HG03521 (cell line): ENCODE results near the gene RBM42.

Experiments
- ATAC-seq: cut with Tn5 transposase; IDR thresholded peaks from one replicate; pipeline ENCODE4 v1.9.1; 2021; ENCODE audit warnings: mild to moderate bottlenecking, moderate library complexity; ENCODE audit not compliant: unreplicated experiment

Gene RBM42

DNA sequence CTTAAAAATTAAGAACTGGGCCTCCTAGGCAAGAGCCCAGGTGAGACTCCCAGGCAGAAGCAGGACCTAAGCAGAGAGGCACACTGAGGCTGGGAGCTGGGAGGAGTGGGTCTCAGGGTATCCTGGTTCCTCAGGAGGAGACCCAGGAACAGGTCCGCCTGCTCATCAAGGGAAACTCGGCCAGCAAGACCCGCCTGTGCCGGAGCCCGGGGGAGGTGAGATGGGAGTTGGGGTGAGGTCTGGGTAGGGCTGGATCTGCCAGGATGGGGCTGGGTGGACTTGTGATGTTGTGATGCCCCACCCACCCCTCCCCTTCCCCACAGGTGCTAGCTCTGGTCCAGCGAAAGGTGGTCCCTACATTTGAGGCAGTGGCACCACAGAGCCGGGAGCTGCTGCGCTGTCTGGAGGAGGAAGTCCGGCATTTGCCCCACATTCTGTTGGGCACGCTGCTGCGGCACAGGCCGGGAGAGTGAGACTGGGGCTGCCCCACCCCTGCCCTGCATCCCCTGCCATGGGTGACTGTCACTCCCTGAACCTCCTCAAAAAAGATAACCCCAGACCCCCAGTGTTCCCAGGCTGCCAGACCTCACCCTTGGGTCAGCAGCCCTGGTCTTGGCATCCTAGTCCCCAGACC, 9.4 kb upstream of the RBM42 start:
- ATAC-seq, result no peak

GRCh38 chr19:35620001-35620400, 8.8 kb upstream of the RBM42 start:
- ATAC-seq, result no peak

- no peak for ATAC-seq
Observed at GRCh38 chr19:35621708-35622107, 7.1 kb upstream of the RBM42 start.

- ATAC-seq, result no peak
Observed at GRCh38 chr19:35622750-35623149, 6.1 kb upstream of the RBM42 start.

GRCh38 chr19:35623327-35624010, 5.4 kb upstream of the RBM42 start:
- no peak for ATAC-seq

- no peak for ATAC-seq
Observed at GRCh38 chr19:35628264-35628564, 622 bp upstream of the RBM42 start.

GRCh38 chr19:35629332-35629633, 447 bp downstream of the RBM42 start:
- peak; percentile 2 for ATAC-seq

- no peak for ATAC-seq
Observed at GRCh38 chr19:35633727-35634440, 5.0 kb downstream of the RBM42 start.

- ATAC-seq, result no peak
Observed at GRCh38 chr19:35636651-35637050, 7.8 kb downstream of the RBM42 start.

DNA sequence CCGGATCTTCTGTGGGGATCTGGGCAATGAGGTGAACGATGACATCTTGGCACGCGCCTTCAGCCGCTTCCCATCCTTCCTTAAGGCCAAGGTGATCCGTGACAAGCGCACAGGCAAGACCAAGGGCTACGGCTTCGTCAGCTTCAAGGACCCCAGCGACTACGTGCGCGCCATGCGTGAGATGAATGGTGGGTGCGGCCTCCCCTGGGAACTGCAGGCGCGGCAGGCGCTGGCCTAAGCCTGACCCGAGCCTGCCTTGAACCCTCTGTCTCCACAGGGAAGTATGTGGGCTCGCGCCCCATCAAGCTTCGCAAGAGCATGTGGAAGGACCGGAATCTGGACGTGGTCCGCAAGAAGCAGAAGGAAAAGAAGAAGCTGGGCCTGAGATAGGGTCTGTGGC, 8.3 kb downstream of the RBM42 start:
- no peak for ATAC-seq

GRCh38 chr19:35639321-35639639, 10.4 kb downstream of the RBM42 start:
- no peak for ATAC-seq

DNA sequence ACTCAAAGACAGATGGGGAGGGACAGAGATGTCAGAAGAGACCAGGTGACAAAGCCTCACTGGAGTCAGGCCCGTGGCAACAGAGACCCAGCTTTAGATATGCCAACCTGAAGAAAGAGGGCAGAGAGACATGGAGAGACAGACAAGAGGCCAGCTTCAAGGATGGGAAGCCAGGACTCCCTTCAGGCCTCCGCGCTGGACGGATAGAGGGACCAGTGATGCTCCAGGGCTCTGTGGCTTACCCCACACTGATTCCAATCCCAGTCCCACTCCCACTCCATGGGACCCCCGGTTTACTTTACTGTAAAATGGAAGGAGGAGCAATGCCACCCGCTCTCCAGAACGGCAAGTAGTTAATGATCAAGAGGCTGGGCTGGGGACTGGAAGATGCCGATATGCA, 11.0 kb downstream of the RBM42 start:
- no peak for ATAC-seq

DNA sequence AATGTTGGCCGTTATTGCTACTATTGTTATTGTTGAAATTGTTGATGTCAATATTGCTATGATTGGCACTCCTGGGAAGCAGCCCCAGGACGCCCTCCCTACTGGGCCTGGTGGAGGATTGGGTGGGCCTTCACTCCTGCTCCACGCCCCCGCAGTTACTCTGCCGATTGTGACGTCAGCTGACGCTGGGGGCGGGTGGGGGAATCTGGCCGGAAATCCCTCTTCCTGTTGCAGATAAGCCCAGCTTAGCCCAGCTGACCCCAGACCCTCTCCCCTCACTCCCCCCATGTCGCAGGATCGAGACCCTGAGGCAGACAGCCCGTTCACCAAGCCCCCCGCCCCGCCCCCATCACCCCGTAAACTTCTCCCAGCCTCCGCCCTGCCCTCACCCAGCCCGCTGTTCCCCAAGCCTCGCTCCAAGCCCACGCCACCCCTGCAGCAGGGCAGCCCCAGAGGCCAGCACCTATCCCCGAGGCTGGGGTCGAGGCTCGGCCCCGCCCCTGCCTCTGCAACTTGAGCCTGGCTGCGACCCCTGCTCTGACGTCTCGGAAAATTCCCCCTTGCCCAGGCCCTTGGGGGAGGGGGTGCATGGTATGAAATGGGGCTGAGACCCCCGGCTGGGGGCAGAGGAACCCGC, 12.8 kb downstream of the RBM42 start, which contains the start of gene ETV2:
TSS of gene ETV2 (plus strand) at position 231 of the 637 bp plus-strand sequence. CDS start 716 bp downstream, outside the sequence.
- ATAC-seq, result no peak

DNA sequence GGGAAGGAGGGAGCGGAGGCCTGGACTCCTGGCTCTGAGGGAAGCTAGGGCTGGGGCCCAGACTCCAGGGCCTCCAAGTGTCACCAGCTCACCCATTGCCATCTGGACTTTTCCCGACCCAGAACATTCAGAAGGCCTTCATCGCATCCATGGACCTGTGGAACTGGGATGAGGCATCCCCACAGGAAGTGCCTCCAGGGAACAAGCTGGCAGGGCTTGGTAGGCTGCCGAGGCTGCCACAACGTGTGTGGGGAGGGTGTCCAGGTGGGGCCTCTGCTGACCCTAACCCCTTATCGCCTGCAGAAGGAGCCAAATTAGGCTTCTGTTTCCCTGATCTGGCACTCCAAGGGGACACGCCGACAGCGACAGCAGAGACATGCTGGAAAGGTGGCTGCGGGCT, 13.5 kb downstream of the RBM42 start:
- ATAC-seq, result no peak

- no peak for ATAC-seq
Observed at GRCh38 chr19:35642798-35643254, 14.0 kb downstream of the RBM42 start.

DNA sequence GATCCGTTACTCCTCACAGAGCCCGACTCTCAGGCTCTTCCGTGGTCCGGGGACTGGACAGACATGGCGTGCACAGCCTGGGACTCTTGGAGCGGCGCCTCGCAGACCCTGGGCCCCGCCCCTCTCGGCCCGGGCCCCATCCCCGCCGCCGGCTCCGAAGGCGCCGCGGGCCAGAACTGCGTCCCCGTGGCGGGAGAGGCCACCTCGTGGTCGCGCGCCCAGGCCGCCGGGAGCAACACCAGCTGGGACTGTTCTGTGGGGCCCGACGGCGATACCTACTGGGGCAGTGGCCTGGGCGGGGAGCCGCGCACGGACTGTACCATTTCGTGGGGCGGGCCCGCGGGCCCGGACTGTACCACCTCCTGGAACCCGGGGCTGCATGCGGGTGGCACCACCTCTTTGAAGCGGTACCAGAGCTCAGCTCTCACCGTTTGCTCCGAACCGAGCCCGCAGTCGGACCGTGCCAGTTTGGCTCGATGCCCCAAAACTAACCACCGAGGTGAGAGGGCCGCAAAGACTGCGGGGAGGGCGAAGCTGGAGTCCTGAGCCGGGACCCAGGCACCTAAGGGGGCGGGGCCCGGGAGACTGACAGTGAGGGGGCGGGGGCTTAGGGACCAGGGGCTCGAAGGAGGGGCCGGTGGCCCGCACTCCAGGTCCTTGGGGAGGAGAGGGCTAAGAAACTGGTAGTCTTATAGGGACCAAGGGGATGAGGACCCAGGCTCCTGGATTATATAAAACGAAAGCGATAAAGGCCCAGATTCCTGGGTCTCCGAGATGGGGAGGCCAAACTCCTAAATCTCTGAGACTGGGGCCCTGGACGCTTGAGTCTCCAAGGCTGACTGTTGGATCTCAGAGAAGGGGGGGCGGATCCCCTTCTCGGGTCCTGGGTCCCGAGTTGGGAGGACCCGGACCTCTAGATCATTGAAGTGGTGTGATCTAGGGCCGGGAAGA, 14.7 kb downstream of the RBM42 start:
- ATAC-seq, result peak; percentile 24

- peak; percentile 64 for ATAC-seq
Observed at GRCh38 chr19:35644206-35644986, 15.6 kb downstream of the RBM42 start.

- no peak for ATAC-seq
Observed at GRCh38 chr19:35644987-35645679, 16.3 kb downstream of the RBM42 start.

DNA sequence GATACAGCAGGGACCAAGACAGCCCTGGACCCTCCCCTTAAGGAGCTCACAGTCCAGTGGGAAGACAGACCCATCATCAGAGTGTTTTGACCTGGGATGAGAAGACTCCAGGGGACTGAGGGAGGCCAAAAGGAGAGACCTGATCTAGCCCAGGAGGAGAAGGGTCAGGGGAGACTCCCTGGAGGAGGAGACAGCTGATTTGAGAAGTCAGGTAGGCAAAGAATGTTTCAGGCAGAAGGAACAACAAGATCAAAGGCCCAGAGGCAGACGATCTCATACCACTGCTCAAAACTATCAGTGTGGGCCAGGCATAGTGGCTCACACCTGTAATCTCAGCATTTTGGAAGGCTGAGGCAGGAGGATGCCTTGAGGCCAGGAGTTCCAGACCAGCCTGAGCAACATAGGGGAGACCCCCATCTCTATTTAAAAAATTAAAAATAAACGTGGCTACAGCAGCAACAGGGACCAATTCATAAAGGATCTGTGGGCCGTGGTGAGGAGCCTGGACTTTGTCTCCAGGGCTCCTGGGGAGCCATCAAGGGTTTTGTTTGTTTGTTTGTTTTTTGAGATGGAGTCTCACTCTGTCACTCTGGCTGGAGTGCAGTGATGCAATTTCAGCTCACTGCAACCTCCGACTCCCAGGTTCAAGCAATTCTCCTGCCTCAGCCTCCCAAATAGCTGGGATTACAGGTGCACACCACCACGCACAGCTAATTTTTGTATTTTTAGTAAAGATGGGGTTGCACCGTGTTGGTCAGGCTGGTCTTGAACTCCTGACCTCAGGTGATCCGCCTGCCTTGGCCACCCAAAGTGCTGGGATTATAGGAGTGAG, 17.1 kb downstream of the RBM42 start:
- no peak for ATAC-seq
